HepG2 (cell line): ENCODE measurements around the gene CIAO2A. TPM values are rescaled to one million over a fixed set of nuclear protein-coding genes. Genes with fewer than 3 reads are reported as not detected.

Experiments used
- ATAC-seq: fragments of 200-7000 bp; cut with Tn5 transposase; 3 replicates; pipeline ENCODE4 v1.9.1; 2020; ENCODE audit warnings: mild to moderate bottlenecking, moderate library complexity
- BruUV-seq: library from RNA; stranded (reverse); fragments of 400-500 nt; replicated peaks from 2 replicates; lab custom pipeline; 2021; lab: Mats Ljungman, UMichigan
- CTCF ChIA-PET: fragments of 300-600 bp; formaldehyde crosslinking; extraction: SDS; loops from one replicate; lab custom pipeline; 2021; ENCODE audit warnings: low total read pairs, inconsistent platforms, low intra/inter-chr PET ratio; lab: Yijun Ruan, JAX
- POLR2A ChIA-PET: fragments of 350-600 bp; sonication (Branson Sonifier 250); formaldehyde crosslinking; loops from one replicate; lab custom pipeline; 2020; ENCODE audit warnings: antibody characterized with exemption, inconsistent platforms; lab: Yijun Ruan, JAX
- DNase-seq: peaks from one replicate; pipeline ENCODE4 v3.0.0-alpha.2; 2015; ENCODE audit warnings: low spot score
- FAIRE-seq: peaks from 3 replicates; lab custom pipeline; 2011; peaks lifted over from hg19 to GRCh38; lab: Jason Lieb, UNC
- H2AFZ ChIP-seq: one replicate; pipeline ENCODE4 v1.6.1; 2011; ENCODE audit warnings: low read length, inconsistent platforms
- H3K27ac ChIP-seq: fragments of 300-600 bp; 3 replicates; pipeline ENCODE4 v1.8.0; 2011; ENCODE audit warnings: mixed run types, mild to moderate bottlenecking, mixed read lengths, low read length, inconsistent platforms; ENCODE audit not compliant: insufficient read depth; ENCODE audit errors: extremely low read length
- H3K27me3 ChIP-seq, 2 experiments: fragments of 200-600 bp in 1 of 2; 2 replicates in 1 of 2; 3 replicates in 1 of 2; pipeline versions ENCODE4 v1.6.0 to v1.8.0; 2011; ENCODE audit warnings: low read length in 2 of 2, mild to moderate bottlenecking in 2 of 2, moderate library complexity in 2 of 2, inconsistent platforms in 1 of 2; ENCODE audit not compliant: insufficient read depth in 2 of 2, control insufficient read depth in 1 of 2
- H3K36me3 ChIP-seq, 2 experiments: fragments of 200-600 bp in 1 of 2; replicated peaks in 1 of 2; 2 replicates in 1 of 2; 3 replicates in 1 of 2; pipeline versions ENCODE4 v1.5.1 to v1.8.0; 2011; ENCODE audit warnings: low read length in 2 of 2, inconsistent platforms in 1 of 2; ENCODE audit not compliant: insufficient read depth in 2 of 2, control insufficient read depth in 1 of 2
- H3K4me1 ChIP-seq: 2 replicates; pipeline ENCODE4 v1.5.1; 2012; ENCODE audit warnings: low read length, inconsistent platforms; ENCODE audit not compliant: insufficient read depth
- H3K4me2 ChIP-seq: 2 replicates; pipeline ENCODE4 v1.6.0; 2011; ENCODE audit warnings: low read depth, low read length, inconsistent platforms
- H3K4me3 ChIP-seq, 3 experiments: fragments of 200-600 bp in 1 of 3; sonication (generic), shearing (Covaris generic) in 1 of 3; replicated peaks in 1 of 3; 2 replicates each; pipeline ENCODE4 v1.5.1; 2011 to 2016; ENCODE audit warnings: low read length in 3 of 3, inconsistent platforms in 2 of 3, low read depth in 2 of 3, mild to moderate bottlenecking in 2 of 3, control low read depth in 1 of 3, mixed read lengths in 1 of 3; ENCODE audit not compliant: insufficient read depth in 1 of 3
- H3K79me2 ChIP-seq: one replicate; pipeline ENCODE4 v1.6.1; 2011; ENCODE audit warnings: low read length, inconsistent platforms; ENCODE audit not compliant: insufficient read depth
- H3K9ac ChIP-seq: 2 replicates; pipeline ENCODE4 v1.6.0; 2011; ENCODE audit warnings: mild to moderate bottlenecking, low read depth, low read length, inconsistent platforms; ENCODE audit not compliant: insufficient read depth
- H3K9me3 ChIP-seq: 2 replicates; pipeline ENCODE4 v1.5.1; 2012; ENCODE audit warnings: mild to moderate bottlenecking, low read length
- H4K20me1 ChIP-seq: 2 replicates; pipeline ENCODE4 v1.6.0; 2011; ENCODE audit warnings: inconsistent platforms, mild to moderate bottlenecking, low read length, moderate library complexity; ENCODE audit not compliant: insufficient read depth
- ATAD3A ChIP-seq: sonication (generic); formaldehyde crosslinking; IDR thresholded peaks from 2 replicates; pipeline ENCODE4 v1.4.0; 2020; ENCODE audit warnings: missing genetic modification reagents
- ATF2 ChIP-seq: sonication (generic); formaldehyde crosslinking; IDR thresholded peaks from 2 replicates; pipeline ENCODE4 v1.4.0; 2020; ENCODE audit warnings: missing genetic modification reagents
- CENPT ChIP-seq: sonication (generic); formaldehyde crosslinking; IDR thresholded peaks from 2 replicates; pipeline ENCODE4 v1.8.0; 2022; ENCODE audit warnings: low read depth, mild to moderate bottlenecking, moderate library complexity, missing genetic modification reagents
- ELF3 ChIP-seq: IDR thresholded peaks from 2 replicates; pipeline ENCODE4 v1.6.1; 2016; ENCODE audit warnings: missing genetic modification reagents, missing compliant biosample characterization
- ETV6 ChIP-seq: sonication (generic); formaldehyde crosslinking; conservative IDR thresholded peaks from 2 replicates; pipeline ENCODE4 v1.4.0; 2020; ENCODE audit warnings: missing genetic modification reagents
- GABPA ChIP-seq, 2 experiments: IDR thresholded peaks; 2 replicates each; pipeline ENCODE4 v1.6.1; 2011 to 2016; ENCODE audit warnings: low read depth in 2 of 2, low read length in 1 of 2, missing biosample characterization in 1 of 2, missing genetic modification characterization in 1 of 2
- HNF1B ChIP-seq: sonication (generic); formaldehyde crosslinking; IDR thresholded peaks from 2 replicates; pipeline ENCODE4 v1.5.1; 2020; ENCODE audit warnings: mild to moderate bottlenecking, moderate library complexity, missing genetic modification reagents
- HNF4A ChIP-seq: sonication (generic); formaldehyde crosslinking; IDR thresholded peaks from 2 replicates; pipeline ENCODE4 v1.4.0; 2020; ENCODE audit warnings: missing genetic modification reagents
- NCOR1 ChIP-seq: fragments of 200-600 bp; sonication (generic); IDR thresholded peaks from 2 replicates; pipeline ENCODE4 v1.7.0; 2017; ENCODE audit warnings: antibody characterized with exemption, low read length, borderline replicate concordance
- PAF1 ChIP-seq: IDR thresholded peaks from 2 replicates; pipeline ENCODE4 v1.6.1; 2016; ENCODE audit warnings: missing genetic modification reagents, missing compliant biosample characterization
- PHF20 ChIP-seq: sonication (generic); formaldehyde crosslinking; IDR thresholded peaks from 2 replicates; pipeline ENCODE4 v1.5.0; 2020; ENCODE audit warnings: mild to moderate bottlenecking, missing genetic modification reagents
- SCMH1 ChIP-seq: sonication (generic); formaldehyde crosslinking; IDR thresholded peaks from 2 replicates; pipeline ENCODE4 v1.9.0; 2021; ENCODE audit warnings: missing genetic modification reagents, mild to moderate bottlenecking, borderline replicate concordance
- SMAD3 ChIP-seq: sonication (generic); formaldehyde crosslinking; IDR thresholded peaks from 2 replicates; pipeline ENCODE4 v1.4.0; 2020; ENCODE audit warnings: missing genetic modification reagents
- TARDBP ChIP-seq: sonication (generic); formaldehyde crosslinking; IDR thresholded peaks from 2 replicates; pipeline ENCODE4 v1.8.0; 2022; ENCODE audit warnings: mild to moderate bottlenecking, missing genetic modification reagents
- ZNF205 ChIP-seq: IDR thresholded peaks from 2 replicates; pipeline ENCODE4 v1.6.1; 2018; ENCODE audit warnings: missing biosample characterization, missing genetic modification reagents
- ZNF34 ChIP-seq: sonication (generic); formaldehyde crosslinking; IDR thresholded peaks from 2 replicates; pipeline ENCODE4 v1.4.0; 2020; ENCODE audit warnings: mild to moderate bottlenecking, missing genetic modification reagents, borderline replicate concordance
- ZNF460 ChIP-seq: sonication (generic); formaldehyde crosslinking; IDR thresholded peaks from 2 replicates; pipeline ENCODE4 v1.5.1; 2020; ENCODE audit warnings: missing genetic modification reagents, mild to moderate bottlenecking, borderline replicate concordance
- ZNF512B ChIP-seq: sonication (generic); formaldehyde crosslinking; IDR thresholded peaks from 2 replicates; pipeline ENCODE4 v1.5.1; 2020; ENCODE audit warnings: missing genetic modification reagents, mild to moderate bottlenecking, borderline replicate concordance
- ZNF652 ChIP-seq: IDR thresholded peaks from 2 replicates; pipeline ENCODE4 v1.6.1; 2016; ENCODE audit warnings: low read depth, borderline replicate concordance
- ZNF761 ChIP-seq: sonication (generic); formaldehyde crosslinking; conservative IDR thresholded peaks from 2 replicates; pipeline ENCODE4 v1.4.0; 2020; ENCODE audit warnings: mild to moderate bottlenecking, missing genetic modification reagents
- WGBS: methylation state at CpG from one replicate; pipeline ENCODE4 v1.1.6; 2017; ENCODE audit warnings: low lambda C conversion rate; 5-methylcytosine and 5-hydroxymethylcytosine counted together
- in situ Hi-C: cut with HindIII; loops from 2 replicates; pipeline ENCODE4 v1.10.0; 2017; ENCODE audit warnings: low pct_unique_long_range_greater_than_20kb; ENCODE audit not compliant: extremely low pct_ligation_motif_present
- intact Hi-C: fragments of 100-400 bp; cut with micrococcal nuclease; formaldehyde crosslinking; loops from one replicate; pipeline ENCODE4 v1.10.0; 2022; ENCODE audit not compliant: unreplicated experiment
- polyA plus RNA-seq, 8 experiments: library from polyadenylated mRNA; depleted of rRNA in 3 of 8; stranded (reverse) in 7 of 8; unstranded in 1 of 8; fragments of >200 nt; fragmentation: Illumina TruSeq in 4 of 8; extraction: Trizol in 4 of 8; gene quantifications; 2 replicates each; pipeline versions ENCODE4 v1.2.1 to v1.2.3, GENCODE V29; 2011 to 2016; ENCODE audit warnings: low read depth in 4 of 8, missing spikeins in 1 of 8, mixed read lengths in 1 of 8; ENCODE audit not compliant: insufficient read depth in 1 of 8
- total RNA-seq, 5 experiments: library from RNA; depleted of rRNA; stranded (reverse); fragments of >200 nt; fragmentation: Illumina TruSeq; extraction: Trizol; gene quantifications; 2 replicates each; pipeline ENCODE4 v1.2.3, GENCODE V29; 2016; ENCODE audit warnings: low read depth in 1 of 5

The CIAO2A gene
- total and polyA plus RNA-seq, 2 of the 13 experiments (the other 11 are each of a cell fraction or from before 2014, with no cell fraction given): 83.0 to 100 TPM

GRCh38 chr15:64112073-64112772 lies 18.6 kb upstream of the CIAO2A start:
- 51% methylated on average over 4 of the region's 4 CpGs for WGBS
- ATAC-seq: peak; percentile 92
- TF ChIP-seq SCMH1 (no peak), HNF1B (no peak), ETV6 (CRISPR knock-in tag) (no peak), TARDBP (CRISPR knock-in tag) (no peak), PAF1 (CRISPR knock-in tag) (no peak), GABPA (IDR thresholded peaks at IDR 0.05; ENCODE audit: low read depth, low read length) (no peak), GABPA (CRISPR knock-in tag; IDR thresholded peaks at IDR 0.05; ENCODE audit: low read depth) (no peak), ELF3 (CRISPR knock-in tag) (no peak), ZNF652 (peak; percentile 90), PHF20 (CRISPR knock-in tag) (no peak), ATF2 (CRISPR knock-in tag) (no peak), ZNF512B (no peak), ATAD3A (no peak), HNF4A (CRISPR knock-in tag) (peak; percentile 83), ZNF761 (CRISPR knock-in tag) (no peak), NCOR1 (peak; percentile 42; the same call in 1 of the 2 replicates), SMAD3 (CRISPR knock-in tag) (no peak), CENPT (CRISPR knock-in tag) (no peak), ZNF34 (CRISPR knock-in tag) (no peak), ZNF205 (CRISPR knock-in tag) (no peak), ZNF460 (CRISPR knock-in tag) (no peak)

More at GRCh38 chr15:64112073-64112772, 18.6 kb upstream of the CIAO2A start:
- H3K9me3 ChIP-seq: no peaks in the 10 kb centered on the region
- peak overlapping the region; percentile 21 for H3K27ac ChIP-seq
- H2AFZ ChIP-seq: no peak overlapping the region
- CTCF ChIA-PET: no interaction called here
- H3K36me3 ChIP-seq: peaks cover 7 to 44% of the 10 kb centered on the region in 2 experiments
- peak; percentile 74 for DNase-seq
- POLR2A ChIA-PET: interaction anchor here (0.8 to 1.3 kb wide), 7 partner anchors 16 to 43 kb away, joined by 3 to 7 read pairs (median 4); partner anchors contain the start of genes CIAO2A and SNX1
- peaks cover 50% of the 10 kb centered on the region for H3K79me2 ChIP-seq
- in situ Hi-C loops: no loop called here
- peak; percentile 67 for FAIRE-seq
- H3K9ac ChIP-seq: no peak overlapping the region
- H3K27me3 ChIP-seq: no peaks in the 10 kb centered on the region
- intact Hi-C loops: no loop called here
- peaks cover 40% of the 10 kb centered on the region for H3K4me1 ChIP-seq
- no TSS peak for BruUV-seq
- H3K4me2 ChIP-seq: peak overlapping the region; percentile 26; the same call in 1 of the 2 replicates
- H4K20me1 ChIP-seq: peaks cover 14% of the 10 kb centered on the region; the same call in 1 of the 2 replicates
- no peak overlapping the region for H3K4me3 ChIP-seq
